ENCODE data around the gene IRS1. TPM values are rescaled to one million over a fixed set of nuclear protein-coding genes. Genes with fewer than 3 reads are reported as not detected.

The IRS1 gene
- total RNA-seq, 2 donors from 2014 or later = 14.6 to 15.8 TPM

GRCh38 chr2:226829721-226830631 lies 30.4 kb upstream of the IRS1 start:
- Histone ChIP-seq H3K27me3 (no peaks in the 10 kb centered on the region), H3K27ac (no peak overlapping the region), H3K36me3 (no peaks in the 10 kb centered on the region), H3K4me1 (peaks cover 0 to 5% of the 10 kb centered on the region in 2 donors), H3K4me3 (no peak overlapping the region), H3K9me3 (no peaks in the 10 kb centered on the region)
- DNase-seq (ENCODE audit: low spot score) = no peak
- TF ChIP-seq, protein P1, sequence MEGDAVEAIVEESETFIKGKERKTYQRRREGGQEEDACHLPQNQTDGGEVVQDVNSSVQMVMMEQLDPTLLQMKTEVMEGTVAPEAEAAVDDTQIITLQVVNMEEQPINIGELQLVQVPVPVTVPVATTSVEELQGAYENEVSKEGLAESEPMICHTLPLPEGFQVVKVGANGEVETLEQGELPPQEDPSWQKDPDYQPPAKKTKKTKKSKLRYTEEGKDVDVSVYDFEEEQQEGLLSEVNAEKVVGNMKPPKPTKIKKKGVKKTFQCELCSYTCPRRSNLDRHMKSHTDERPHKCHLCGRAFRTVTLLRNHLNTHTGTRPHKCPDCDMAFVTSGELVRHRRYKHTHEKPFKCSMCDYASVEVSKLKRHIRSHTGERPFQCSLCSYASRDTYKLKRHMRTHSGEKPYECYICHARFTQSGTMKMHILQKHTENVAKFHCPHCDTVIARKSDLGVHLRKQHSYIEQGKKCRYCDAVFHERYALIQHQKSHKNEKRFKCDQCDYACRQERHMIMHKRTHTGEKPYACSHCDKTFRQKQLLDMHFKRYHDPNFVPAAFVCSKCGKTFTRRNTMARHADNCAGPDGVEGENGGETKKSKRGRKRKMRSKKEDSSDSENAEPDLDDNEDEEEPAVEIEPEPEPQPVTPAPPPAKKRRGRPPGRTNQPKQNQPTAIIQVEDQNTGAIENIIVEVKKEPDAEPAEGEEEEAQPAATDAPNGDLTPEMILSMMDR (IDR thresholded peaks at IDR 0.05) = no peak

DNA sequence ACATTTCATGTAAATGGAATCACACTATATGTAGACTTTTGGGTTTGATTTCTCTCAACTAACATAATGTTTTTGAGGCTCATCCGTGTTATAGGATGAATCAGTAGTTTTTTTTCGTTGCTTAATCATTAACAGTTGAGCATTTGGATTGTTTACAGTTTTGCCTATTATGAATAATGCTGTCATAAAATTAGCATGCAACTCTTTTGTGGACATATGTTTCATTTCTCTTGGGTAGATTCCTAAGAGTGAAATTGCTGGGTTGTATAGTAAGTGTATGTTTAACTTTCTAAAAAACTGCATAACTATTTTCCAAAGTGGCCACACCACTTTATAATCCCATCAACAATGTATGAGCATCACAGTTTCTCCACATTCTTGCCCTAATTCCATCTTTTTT lies 28.6 kb upstream of the IRS1 start:
- Histone ChIP-seq H3K4me1 (no peaks in the 10 kb centered on the region), H3K27ac (no peak overlapping the region), H3K27me3 (no peaks in the 10 kb centered on the region), H3K4me3 (no peak overlapping the region), H3K36me3 (no peaks in the 10 kb centered on the region), H3K9me3 (peaks cover 0 to 7% of the 10 kb centered on the region in 2 donors)
- DNase-seq (ENCODE audit: low spot score) = no peak
- TF ChIP-seq, protein P1 (IDR thresholded peaks at IDR 0.05) = no peak

DNA sequence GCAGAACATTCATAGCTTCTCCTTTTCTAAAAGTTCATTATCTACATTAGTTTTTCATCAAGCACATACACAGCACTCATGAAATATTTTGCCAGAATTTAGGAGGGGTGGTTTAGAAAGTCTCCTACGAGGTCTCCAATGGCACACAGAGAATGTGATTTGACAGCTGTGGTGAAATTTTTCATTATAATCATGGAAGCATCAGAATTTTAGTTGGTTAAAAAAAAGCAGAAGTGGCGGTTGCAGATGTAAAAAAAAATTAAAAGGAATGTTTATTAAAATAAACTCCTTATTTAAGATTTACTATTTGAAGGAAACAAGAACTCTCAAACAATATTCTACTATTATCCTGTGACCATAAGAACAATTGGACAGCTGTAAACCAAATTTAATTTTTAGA lies 25.4 kb upstream of the IRS1 start:
- TF ChIP-seq, protein P1 (IDR thresholded peaks at IDR 0.05) = no peak
- Histone ChIP-seq H3K4me3 (no peak overlapping the region), H3K4me1 (no peaks in the 10 kb centered on the region), H3K36me3 (no peaks in the 10 kb centered on the region), H3K27me3 (no peaks in the 10 kb centered on the region), H3K27ac (no peak overlapping the region), H3K9me3 (peaks cover 0 to 8% of the 10 kb centered on the region in 2 donors)
- DNase-seq (ENCODE audit: low spot score) = no peak

GRCh38 chr2:226818930-226819329 lies 19.3 kb upstream of the IRS1 start:
- TF ChIP-seq, protein P1 (IDR thresholded peaks at IDR 0.05) = no peak
- H3K36me3 ChIP-seq = no peaks in the 10 kb centered on the region
- no peaks in the 10 kb centered on the region for H3K4me1 ChIP-seq
- DNase-seq (ENCODE audit: low spot score) = no peak
- peaks cover 0 to 8% of the 10 kb centered on the region in 2 donors for H3K9me3 ChIP-seq
- no peak overlapping the region for H3K27ac ChIP-seq
- no peaks in the 10 kb centered on the region for H3K27me3 ChIP-seq
- H3K4me3 ChIP-seq = no peak overlapping the region

DNA sequence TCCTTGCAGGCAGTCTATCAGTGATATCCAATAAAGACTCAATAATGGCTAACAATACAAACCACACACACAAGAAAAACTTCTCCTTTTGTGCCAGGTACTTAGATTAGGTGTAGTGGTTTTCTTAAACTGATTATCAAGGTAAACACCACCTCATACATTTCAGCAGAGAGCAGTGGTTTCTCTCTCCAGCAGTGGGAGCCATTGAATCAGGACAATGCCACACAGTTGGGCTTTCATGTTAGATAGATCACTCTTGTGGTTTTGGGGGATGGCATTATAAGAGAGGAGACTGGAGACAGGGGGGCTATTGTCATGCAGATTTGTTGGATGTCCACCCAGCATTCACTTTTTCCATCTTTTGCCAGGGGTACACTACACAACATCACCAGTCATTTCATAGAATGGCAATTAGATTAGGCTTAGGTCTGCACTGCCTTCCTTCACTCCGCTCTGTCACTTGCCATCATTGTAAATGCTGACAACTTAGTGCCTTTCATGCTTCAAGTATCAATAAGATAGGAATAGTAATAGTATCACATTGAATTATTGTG lies 13.6 kb upstream of the IRS1 start:
- DNase-seq (ENCODE audit: low spot score) = no peak
- TF ChIP-seq, protein P1 (IDR thresholded peaks at IDR 0.05) = peak in 1 of 2 donors; percentile 32
- Histone ChIP-seq H3K4me1 (no peaks in the 10 kb centered on the region), H3K4me3 (no peak overlapping the region), H3K36me3 (no peaks in the 10 kb centered on the region), H3K9me3 (no peaks in the 10 kb centered on the region), H3K27ac (no peak overlapping the region), H3K27me3 (no peaks in the 10 kb centered on the region)
